HPDE6-E6E7 (cell line): Measurements from ENCODE around the gene LPAR1.

ENCODE experiments used
- DNase-seq: peaks from one replicate; pipeline ENCODE4 v3.0.0; 2011; ENCODE audit warnings: missing footprints; ENCODE audit errors: extremely low spot score

Gene LPAR1

DNA sequence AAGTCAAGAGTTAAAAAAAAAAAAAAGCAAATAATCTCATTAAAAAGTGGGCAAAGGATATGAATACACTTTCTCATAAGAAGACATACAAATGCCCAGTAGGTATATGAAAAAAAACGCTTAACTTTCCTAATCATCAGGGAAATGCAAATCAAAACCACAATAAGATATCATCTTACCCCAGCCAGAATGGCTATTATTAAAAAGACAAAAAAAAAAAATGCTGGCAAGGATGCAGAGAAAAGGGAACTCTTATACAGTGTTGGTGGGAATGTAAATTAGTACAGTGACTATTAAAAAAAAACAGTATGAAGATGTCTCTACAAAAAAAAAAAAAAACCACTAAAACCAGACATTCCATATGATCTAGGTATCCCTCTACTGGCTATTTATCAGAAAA lies 79.4 kb downstream of the LPAR1 start:
- DNase-seq: no peak

DNA sequence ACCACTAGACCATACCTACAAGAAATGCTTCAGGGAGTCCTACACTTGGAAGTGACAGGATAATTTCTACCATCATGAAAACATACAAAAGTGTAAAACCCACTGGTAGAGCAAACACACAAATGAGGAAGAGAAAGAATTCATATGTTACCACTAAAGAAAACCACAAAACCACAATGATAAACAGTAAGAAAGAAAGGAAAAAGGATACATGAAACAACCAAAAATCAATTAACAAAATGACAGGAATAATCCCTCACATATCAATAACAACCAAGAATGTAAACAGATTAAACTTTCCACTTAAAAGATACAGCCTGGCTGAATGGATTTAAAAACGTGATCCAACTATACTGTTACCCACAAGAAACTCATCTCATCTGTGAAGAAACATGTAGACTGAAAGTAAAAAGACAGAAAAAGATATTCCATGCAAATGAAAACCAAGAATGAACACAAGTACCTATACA lies 83.4 kb downstream of the LPAR1 start:
- no peak for DNase-seq

DNA sequence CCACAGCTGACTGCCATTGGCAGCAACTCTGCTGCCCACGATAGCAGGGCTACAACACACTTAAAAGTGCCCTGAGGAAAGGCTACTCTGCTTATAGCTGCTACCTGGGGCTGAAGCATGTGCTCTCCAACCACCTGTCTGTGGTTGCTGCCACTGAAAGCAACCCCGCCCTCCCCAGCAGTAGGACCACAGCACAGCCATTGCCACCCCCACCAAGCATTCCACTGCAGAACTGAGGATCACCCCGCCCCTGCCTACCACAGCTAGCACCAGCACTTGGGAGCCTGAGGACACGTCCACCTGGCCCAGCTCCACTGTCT lies 85.8 kb downstream of the LPAR1 start:
- DNase-seq: no peak

DNA sequence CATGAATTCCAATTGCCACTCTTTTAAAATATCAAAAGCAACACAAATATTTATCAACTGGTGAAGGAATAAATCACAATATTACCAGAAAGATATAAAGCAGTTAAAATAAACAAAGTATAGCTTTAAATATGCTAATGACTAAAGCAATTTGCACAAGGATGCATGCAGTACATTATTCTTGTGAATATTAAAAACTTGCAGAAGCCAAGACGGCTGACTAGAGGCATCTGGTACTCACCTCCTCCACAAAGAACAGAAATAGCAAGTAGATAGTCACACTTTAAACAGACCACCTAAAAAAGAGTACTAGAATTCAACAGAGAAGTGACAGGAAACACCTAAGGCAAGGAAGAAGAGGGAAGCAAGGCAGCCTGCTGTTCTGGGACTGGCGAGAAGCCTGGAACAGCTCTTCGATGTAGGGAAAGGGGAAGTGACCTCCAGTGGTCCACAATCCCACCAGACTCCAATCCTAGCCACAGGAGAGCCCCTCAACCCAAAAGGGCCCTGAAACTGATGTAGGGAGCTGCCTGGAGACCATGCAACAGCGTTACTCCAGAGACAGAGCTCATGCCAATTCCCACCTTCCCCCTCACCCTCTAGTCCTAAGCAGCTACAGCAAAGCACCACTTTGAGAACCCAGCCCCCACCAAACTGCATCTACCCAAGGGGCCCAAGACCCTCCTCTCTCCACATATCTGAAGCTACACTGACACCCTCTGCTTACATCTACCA lies 86.3 kb downstream of the LPAR1 start:
- no peak for DNase-seq

DNA sequence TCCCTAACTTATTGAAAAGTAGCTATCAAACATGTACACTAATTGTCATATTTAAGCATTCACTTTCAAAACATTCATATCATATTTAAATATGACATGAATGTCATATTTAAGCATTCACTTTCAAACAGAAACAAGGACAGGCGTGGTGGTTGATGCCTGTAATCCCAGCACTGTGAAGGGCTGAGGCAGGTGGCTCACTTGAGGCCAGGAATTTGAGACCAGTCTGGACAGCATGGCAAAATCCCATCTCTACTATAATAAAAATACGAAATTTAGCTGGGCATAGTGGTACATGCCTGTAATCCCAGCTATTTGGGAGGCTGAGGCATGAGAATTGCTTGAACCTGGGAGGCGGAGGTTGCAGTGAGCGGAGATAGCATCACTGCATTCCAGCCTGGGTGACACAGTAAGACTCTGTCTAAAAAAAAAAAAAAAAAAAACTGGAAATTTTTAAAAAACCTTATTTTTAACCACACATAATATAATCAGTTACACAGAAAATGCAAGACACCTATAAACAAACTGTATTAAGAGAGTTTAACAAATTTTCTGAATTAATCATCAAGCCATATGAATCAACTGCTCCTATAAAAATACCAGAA lies 88.1 kb downstream of the LPAR1 start:
- no peak for DNase-seq

DNA sequence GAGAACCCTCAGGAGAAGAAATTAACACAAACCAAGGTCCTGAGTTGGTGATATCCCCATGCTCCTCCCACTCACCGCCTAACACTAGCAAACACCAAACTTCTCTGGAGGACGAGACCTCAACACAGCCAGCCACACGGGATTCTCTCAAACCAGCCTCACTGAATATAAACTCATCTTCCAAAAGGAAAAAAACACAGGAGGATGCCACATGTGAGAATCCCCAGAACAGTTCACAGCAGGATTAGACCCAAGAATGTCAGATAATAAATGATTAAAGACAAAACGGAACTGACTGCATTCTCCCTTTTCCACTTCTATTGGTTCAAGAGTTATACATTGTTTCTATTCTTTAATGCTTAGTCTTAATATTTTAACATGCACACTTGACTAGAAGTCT lies 89.2 kb downstream of the LPAR1 start:
- DNase-seq: no peak

DNA sequence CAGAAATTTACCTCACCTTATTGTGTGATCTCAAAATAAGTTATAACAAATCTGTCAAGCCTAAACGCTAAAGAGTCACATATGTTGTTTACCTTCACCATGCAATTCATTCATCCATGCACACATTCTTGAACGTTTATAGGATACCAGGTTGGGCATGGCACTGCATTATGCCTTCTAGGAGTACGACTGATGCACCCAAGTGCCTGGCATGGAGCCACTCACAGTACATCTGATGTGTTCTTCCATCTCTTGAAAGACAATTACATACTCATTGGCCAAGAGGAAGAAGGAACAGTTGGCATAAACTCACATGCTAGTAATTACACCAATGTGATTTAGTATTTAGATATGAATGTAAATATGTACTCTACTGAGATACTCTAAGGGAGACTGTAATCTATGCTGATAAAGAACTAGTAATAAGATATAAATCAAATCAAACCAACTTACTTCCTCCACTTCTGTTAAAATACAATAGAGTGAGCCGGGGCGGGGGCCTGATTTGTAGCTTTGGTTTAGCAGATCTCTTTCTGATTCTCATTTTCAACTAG lies 90.7 kb downstream of the LPAR1 start:
- no peak for DNase-seq

DNA sequence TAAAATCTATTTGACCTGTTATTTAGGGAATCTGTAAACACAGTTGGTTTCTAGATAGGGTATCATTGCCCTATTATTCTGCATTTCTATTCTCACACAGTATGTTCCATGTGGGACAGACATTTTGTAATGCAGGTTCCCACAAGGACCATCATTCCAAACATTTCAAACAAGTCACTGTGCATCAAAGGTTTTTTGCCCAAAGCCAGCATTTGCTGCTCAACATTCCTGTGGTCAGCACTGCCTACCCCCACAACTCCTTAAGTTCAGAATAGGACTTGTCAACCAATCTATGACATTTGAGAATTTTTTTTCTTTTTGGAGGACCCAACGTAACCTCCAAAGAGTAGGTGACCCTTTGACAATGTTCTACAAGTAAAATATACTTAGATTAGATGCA lies 95.7 kb downstream of the LPAR1 start:
- DNase-seq: no peak

DNA sequence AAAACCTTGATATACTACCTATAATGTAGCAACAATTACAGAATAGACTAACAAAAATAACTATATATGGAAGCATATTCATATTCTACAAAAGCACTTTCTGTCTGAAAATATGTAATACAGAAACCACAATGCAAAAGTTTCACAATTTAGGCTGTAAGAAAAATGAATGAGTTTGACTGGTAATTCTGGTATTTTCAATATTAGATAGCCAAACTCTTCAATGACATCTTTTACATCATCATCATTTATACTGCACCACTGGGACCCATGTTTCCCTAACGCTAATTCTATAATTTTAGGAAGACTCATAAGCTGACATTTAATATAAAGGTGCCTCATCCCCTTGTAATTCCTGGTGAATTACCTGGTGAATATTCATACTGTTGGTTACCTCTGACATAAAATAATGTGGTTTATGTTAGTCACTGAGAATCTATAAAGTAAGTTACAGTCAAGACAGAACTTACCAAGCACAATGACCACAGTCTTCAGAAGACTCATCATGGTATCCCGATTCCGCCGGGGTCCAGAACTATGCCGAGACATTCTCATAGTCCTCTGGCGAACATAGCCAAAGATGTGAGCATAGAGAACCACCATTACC lies 97.2 kb downstream of the LPAR1 start:
- DNase-seq: no peak

DNA sequence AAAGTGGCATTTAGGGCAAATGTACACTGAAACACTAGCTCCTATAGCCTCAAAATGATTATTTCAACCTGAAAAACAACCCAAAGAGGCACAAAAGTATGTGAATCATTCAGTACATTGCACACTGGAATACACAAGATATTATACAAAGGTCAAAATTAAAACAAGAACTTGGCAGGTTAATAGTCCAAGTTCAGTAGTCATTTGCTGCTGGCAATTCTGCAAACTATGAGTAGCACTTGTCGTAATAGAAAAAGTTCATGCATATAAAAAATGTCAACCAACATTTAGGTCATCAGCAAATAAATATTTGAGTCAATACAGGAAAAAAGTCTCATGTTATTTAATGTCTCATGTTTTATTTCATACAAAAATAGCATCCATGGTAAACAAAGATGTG lies 98.7 kb downstream of the LPAR1 start:
- DNase-seq: no peak

DNA sequence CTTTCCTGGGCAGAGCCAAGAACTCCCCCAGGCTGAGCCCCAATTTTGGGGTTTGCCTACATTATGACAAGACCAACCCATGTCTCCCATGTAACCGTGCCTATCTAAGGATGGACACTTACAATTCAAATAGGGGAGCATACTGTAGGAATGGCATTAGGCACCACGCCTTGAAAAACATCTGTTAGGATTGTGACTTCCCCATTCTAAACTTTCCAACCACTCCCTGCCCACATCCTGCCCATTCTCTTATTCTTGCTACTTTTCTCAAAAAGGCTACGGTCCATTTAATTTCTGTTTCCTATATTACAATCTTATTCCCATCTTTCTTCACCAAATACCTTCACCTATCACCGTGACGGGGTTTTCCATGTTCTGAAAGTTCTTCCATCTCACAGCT lies 99.2 kb downstream of the LPAR1 start:
- no peak for DNase-seq

DNA sequence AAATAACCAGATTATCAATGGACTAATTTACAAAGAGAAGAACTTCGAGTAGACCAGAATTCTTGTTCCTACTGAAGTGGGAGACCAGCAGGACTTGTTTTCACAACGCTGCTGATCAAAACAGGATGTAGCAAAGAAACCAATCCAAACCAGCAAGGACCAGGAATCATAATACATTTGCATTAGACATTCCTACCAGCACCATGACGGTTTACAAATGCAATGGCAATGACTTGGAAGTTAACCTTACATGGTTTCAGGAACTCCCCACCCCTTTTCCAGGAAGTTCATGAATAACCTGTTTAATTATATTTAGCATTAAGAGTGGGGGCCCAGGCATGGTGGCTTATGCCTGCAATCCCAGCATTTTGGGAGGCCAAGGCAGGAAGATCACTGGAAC lies 100.0 kb downstream of the LPAR1 start:
- no peak for DNase-seq

DNA sequence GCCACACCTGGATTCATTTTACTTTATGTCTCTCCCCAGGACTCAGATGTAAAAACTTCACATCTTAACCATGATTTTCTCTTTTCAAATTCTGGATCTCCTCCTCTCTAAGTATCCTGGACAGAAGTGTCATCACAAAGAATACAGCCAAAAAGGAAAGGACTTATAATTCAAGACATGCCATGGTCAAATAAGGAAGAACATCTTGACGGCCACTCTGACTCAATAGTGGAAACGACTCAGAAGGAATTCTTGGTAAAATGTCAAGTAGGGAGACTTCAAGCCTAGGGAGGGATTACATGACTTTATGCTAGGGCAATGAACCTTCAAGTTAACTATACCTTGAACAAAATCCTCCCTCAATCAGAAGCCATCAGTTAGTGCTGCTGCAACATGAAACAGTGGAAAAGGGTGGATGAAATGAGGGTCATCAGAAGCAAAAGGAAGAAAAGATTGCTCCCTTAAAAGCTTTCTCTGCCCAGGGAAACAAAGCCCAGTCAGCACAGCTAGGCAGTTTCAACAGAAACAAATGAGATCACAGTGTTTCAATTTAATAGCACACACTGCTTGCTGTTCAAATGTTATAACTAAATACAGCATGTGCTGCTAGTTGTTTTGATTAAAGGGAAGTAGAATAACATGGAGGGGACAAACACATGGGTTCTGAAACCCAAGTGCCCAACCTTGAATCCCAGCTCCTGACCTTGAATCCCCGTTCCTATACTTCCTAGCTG lies 101.4 kb downstream of the LPAR1 start:
- DNase-seq: no peak

DNA sequence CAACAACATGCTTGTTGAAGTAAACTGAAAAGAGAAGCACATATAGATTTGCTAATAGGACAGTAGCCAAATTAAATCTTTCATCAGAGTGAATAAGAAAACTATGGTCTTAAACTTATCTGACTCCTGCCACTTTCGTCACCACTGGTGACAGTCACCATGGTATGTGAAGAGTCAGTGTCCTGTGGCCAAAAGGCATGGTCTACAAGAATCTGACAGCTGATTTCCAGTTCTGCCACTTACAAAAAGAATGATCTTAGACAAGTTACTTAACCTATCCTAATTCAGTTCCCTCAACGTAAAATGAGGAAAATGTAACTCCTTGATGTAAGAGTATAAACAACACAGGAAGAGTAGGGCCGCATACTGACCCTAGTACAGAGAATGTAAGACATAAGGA lies 102.0 kb downstream of the LPAR1 start:
- no peak for DNase-seq

DNA sequence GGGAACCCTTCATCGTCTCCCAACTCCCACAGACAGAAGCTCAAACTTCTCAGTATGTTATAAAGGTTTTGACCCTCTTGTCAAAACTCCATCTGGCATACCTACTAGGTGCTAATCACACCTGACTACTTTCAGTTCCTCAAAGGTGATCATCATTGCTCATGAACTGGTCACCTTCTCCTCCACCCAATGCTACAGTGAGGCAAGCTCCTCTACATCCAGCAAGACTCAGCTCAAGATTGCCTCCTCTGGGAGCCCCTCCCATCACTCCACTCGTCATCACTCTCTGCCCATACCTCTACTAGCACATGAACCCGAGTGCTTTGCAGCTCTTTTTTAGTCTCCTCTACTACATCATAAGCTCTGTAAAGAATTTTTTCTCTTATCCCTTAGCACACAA lies 102.4 kb downstream of the LPAR1 start:
- DNase-seq: no peak

DNA sequence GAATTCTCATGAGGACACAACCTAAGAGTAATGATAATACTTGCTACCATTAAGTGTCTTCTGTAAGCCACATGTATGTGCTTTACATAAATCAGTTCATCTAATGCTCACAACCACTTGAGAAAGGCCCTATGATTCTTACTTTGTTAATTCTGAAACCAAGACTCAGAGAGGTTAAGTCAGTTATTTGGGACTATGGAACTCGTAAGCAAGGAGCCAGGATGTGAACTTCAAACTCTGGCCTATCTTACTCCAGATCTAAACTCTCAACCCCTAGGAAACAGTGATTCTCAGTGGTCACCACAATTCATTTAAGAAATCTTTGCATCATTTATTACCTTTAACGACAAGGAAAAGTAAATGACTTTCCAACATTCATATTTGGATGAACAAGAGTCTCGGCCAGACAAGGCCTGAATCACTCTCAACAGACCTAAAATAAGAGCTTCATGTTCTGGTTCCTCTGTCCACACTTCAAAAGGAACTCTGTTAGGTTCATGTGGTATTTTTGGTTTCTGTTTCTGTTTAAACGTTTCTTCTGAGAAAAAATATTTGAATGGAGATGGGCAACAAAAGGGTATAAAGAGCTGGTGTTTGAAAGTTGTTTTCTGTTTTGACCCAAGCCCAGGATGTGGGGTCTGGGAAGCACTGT lies 104.8 kb downstream of the LPAR1 start:
- DNase-seq: no peak

DNA sequence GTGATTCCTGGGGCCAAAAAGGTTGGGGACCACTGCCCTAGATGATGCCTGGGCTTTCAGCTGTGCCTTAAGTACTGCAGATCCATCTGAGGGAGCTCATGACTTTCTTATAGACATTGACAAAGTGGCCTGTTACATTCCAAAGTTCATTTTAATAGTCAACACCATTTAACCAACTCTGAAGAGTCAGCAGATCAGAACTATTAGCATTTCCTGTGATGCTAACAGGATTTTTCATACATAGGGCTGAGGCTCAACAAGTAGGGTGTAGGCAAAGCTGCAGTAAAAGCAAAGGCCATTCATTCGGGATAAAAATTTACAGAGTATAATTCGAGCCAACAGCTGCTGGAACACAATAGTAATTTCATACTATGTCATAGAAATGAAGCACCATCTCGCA lies 105.4 kb downstream of the LPAR1 start:
- DNase-seq: no peak

DNA sequence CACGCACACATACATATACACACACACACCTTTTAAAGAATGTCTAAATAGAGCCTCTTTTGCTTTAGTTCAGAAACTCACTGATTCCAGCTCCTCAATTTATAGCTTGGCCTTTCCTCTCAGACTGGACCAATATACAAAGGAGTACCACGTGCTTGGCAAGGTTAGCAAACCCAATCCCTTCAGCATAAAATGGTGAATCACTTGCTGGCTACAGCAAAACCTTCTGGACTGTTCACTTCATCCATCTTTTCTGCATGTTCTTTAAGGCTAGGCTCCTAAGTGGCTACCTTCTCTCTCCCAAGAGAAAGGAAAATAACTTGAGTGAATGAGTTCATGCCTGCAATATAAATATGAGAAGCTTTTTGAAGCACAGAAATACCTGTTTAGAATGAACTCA lies 109.7 kb downstream of the LPAR1 start:
- DNase-seq: no peak

DNA sequence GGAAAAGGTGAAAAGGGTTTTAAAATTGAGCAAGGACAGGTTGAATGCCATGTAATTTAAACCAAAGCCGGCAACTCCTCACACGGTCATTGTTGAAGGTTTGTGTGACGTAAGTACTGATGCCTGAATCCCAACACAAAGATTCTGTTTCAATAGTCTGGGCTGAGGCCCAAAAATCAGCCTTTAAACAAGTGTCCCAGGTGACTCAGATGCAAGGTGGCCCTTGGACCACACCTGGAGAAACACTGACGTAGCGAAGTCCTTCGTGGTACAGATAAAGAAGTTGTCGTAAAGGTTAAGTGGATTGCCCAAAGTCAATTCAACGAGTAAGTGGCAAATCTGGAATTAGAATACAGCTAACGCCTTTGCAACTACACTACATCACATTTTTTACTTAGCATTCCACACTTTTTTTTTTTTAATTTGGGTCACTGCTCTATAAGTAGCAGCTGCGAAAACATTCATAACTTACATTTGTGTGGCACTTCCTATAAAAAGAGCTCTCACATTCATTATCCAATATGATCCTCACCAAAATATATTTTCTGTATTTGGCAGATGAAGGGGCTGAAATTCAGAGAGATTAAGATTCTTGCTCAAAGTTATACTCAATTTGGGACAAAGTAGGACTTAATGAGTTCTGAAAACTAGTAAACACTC lies 111.3 kb downstream of the LPAR1 start:
- no peak for DNase-seq

DNA sequence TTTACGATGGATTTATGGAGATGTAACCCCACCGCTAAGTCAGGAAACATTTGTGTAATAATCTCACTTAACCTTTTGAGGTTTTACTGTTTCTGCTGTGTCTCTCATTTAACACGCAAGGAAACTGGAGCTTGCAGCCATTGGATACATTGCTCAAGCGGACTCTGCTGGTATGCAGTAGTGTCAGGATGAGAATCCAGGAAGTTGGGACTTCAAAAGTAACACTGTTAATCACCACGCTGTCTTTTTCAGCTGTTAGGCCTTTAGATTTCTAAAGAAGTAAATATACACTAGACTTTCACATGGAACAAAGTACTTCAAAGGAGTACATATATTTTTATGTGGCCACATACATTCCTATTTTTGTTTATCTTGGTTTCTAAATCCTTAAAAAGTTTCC lies 114.7 kb downstream of the LPAR1 start:
- no peak for DNase-seq

DNA sequence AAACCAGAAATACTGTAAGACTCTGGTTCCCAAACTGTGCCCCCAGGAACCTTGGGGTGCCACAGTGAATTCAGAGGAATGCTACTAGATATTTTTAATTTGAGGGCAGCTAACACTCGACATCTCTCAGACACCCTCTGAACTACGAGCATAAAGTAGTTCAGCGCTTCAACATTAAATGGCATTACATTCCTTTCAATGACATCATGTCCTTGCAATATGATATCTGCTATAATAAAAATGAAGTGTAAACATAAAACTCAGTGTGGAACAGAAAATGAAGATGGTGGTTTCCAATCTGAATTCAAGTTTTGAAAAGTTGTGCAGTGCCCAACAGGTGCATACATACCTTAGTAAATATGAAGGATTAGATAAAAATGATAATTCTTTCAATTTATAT lies 116.1 kb downstream of the LPAR1 start:
- DNase-seq: no peak
